Activated naive CD4-positive, alpha-beta T cell (primary cell): ENCODE measurements around the gene FAM210A.
"Not testable (repeated sequence)": the region's sequence is repeated elsewhere in the genome, so short reads cannot be mapped to it uniquely, and the experiment has no call there.

Experiments
- DNase-seq, 4 experiments: peaks; one replicate each; lab custom pipeline; 2025; lab: John Stamatoyannopoulos, UW

FAM210A gene

GRCh38 chr18:13700153-13700552 lies 26.2 kb downstream of the FAM210A start:
- DNase-seq = no peak

- no peak for DNase-seq
Observed at GRCh38 chr18:13696961-13697360, 29.4 kb downstream of the FAM210A start.

- DNase-seq = not testable (repeated sequence)
Observed at GRCh38 chr18:13695337-13695736, 31.0 kb downstream of the FAM210A start.

GRCh38 chr18:13690060-13690459 lies 36.3 kb downstream of the FAM210A start:
- not testable (repeated sequence) for DNase-seq

- no peak for DNase-seq
Observed at GRCh38 chr18:13688191-13689136, 37.9 kb downstream of the FAM210A start.

GRCh38 chr18:13684546-13684945 lies 41.8 kb downstream of the FAM210A start:
- no peak for DNase-seq

- no peak for DNase-seq
Observed at GRCh38 chr18:13681701-13682100, 44.7 kb downstream of the FAM210A start.

GRCh38 chr18:13680612-13681011 lies 45.7 kb downstream of the FAM210A start:
- DNase-seq = no peak

- DNase-seq = not testable (repeated sequence)
Observed at GRCh38 chr18:13677350-13677749, 49.0 kb downstream of the FAM210A start.

- DNase-seq = no peak
Observed at GRCh38 chr18:13676471-13676870, 49.9 kb downstream of the FAM210A start.

GRCh38 chr18:13672657-13673056 lies 53.7 kb downstream of the FAM210A start:
- DNase-seq = no peak

- no peak for DNase-seq
Observed at GRCh38 chr18:13661779-13662256, 64.5 kb downstream of the FAM210A start.

GRCh38 chr18:13661051-13661778 lies 65.1 kb downstream of the FAM210A start:
- DNase-seq = no peak

- no peak for DNase-seq
Observed at GRCh38 chr18:13660510-13660909, 65.8 kb downstream of the FAM210A start.

- DNase-seq = no peak
Observed at GRCh38 chr18:13658436-13659204, 67.7 kb downstream of the FAM210A start.

- DNase-seq = no peak
Observed at GRCh38 chr18:13657974-13658373, 68.4 kb downstream of the FAM210A start.

GRCh38 chr18:13653746-13654433 lies 72.5 kb downstream of the FAM210A start:
- DNase-seq = no peak

GRCh38 chr18:13649397-13650390 lies 76.7 kb downstream of the FAM210A start:
- no peak for DNase-seq

GRCh38 chr18:13647761-13648160 lies 78.6 kb downstream of the FAM210A start:
- DNase-seq = no peak

GRCh38 chr18:13646633-13647032 lies 79.7 kb downstream of the FAM210A start:
- DNase-seq = no peak
